Measurements from ENCODE around the gene CALR.
"Not testable (repeated sequence)": the region's sequence is repeated elsewhere in the genome, so short reads cannot be mapped to it uniquely, and the experiment has no call there.

CALR gene

DNA sequence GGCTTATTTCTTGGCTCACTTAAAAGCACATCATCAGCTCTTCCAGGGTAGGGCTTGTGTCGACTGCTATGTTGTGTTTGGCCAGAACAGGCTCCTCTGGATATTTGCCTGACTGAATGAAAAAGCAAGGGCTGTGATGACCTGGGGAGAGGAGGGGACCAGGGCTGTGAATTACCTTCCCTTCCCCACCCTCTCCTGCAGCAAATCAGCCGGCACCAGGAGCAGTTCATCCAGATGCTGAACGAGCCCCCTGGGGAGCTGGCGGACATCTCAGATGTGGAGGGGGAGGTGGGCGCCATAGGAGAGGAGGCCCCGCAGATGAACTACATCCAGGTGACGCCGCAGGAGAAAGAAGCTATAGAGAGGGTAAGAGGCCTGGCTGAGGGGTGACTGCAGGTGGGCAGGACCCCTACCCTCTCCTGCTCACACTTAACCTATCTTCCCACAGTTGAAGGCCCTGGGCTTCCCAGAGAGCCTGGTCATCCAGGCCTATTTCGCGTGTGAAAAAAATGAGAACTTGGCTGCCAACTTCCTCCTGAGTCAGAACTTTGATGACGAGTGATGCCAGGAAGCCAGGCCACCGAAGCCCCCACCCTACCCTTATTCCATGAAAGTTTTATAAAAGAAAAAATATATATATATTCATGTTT lies 14.2 kb downstream of the CALR start:
- no peak for DNase-seq (ENCODE audit: low read depth in 2 of 2, low spot score in 1 of 2)

DNA sequence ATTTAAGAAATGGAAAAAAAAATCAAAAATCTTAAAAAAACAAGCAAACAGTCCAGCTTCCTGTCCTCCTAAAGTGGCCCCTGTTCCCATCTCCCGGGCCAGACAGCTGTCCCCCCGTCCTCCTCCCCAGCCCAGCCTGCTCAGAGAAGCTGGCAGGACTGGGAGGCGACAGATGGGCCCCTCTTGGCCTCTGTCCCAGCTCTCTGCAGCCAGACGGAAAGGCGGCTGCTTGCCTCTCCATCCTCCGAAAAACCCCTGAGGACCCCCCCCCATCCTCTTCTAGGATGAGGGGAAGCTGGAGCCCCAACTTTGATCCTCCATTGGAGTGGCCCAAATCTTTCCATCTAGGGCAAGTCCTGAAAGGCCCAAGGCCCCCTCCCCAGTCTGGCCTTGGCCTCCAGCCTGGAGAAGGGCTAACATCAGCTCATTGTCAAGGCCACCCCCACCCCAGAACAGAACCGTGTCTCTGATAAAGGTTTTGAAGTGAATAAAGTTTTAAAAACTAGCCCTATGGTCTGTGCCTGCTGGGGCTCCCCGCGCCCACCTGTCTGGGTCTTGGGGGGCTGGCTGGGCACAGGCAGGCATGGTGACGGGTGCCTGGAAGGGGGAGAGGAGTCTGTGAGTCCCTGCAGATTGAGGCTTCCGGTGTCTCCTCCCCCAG lies 14.9 kb downstream of the CALR start:
- DNase-seq (ENCODE audit: low read depth in 2 of 2, low spot score in 1 of 2), result no peak

DNA sequence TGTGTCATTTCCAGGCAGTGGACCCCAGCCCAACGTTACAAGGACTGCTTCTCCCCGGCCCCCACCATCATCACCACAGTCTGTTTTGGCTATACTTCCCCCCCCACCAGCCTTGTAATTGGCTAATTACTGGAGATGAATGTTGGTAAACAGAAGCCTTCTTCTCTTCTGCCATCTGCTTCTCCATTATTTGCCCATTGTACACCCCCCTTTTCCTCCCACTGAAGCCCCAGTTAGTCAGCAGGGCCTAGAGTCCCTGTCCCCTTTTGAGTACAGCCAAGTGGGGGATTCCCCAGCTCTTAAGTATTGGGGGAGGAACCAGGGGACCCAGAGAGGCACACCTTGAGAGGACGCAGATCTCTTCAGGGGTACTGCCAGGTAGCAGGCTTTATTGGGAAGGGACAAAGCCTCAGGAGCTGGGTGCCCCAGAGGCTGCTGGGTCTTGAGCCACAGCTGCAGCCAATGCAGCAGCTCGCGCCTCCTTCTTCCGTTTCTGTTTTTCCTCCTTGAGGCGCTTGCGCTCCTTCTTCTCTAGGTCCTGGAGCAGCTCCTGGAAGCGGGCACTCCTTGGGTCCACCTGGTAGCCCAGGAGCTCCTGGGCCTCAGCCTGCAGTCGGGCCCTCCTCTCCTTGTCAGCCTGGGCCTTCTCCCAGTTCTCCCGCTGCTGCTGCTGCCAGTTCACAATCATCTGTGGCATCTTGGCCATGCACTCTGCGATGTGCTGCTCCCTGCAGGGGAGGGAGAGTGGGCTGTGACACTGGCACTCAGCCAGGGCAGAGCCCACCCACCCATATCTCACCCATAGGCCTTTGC lies 15.6 kb downstream of the CALR start:
- no peak for DNase-seq (ENCODE audit: low read depth in 2 of 2, low spot score in 1 of 2)

DNA sequence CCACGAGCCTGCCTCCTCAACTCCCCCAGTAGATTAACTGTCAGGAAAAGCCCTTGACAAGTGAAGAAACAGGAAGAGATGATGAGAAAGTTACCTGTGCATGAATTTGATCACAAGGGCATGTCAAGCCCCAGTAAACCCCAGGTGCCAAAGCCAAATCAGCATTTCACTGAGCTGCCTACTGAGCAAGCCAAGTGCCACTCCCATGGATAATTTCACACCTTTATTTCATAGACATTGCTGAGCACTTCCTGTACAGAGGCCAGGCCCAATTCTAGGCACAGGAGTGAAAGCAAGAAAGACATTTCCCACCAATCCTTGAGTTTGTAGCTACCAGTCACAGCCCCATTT lies 16.2 kb downstream of the CALR start:
- DNase-seq (ENCODE audit: low read depth in 2 of 2, low spot score in 1 of 2), result no peak

DNA sequence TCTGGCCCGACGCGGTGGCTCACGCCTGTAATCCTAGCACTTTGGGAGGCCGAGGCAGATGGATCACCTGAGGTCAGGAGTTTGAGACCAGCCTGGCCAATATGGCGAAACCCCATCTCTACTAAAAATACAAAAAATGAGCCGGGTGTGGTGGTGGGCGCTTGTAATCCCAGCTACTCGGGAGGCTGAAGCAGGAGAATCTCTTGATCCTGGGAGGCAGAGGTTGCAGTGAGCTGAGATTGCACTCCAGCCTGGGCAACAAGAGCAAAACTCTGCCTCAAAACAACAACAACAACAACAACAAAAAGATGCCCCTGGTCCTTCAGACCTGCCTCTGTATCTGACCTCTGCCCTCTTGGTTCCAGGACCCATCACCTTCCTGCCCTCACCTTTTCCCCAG lies 17.2 kb downstream of the CALR start:
- not testable (repeated sequence) for DNase-seq (ENCODE audit: low read depth in 2 of 2, low spot score in 1 of 2)

DNA sequence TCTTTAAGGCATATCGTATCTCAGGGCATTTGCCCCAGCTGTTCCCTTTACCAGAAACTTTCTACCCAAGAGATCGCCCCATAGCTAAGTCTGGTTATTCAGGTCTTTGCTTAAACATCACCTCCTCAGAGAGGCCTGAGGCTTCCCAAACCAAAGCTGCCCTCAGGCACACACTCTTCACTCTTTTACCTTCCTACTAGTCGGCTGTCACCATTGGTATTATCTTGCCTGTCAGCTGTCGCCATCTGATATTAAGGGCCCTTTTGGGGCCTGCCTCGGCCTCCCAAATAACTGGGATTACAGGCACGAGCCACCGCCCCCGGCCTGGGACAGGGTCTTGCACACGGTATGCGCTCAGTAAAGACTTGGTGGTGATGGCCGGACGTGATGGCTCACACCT lies 17.6 kb downstream of the CALR start:
- DNase-seq (ENCODE audit: low read depth in 2 of 2, low spot score in 1 of 2), result no peak

DNA sequence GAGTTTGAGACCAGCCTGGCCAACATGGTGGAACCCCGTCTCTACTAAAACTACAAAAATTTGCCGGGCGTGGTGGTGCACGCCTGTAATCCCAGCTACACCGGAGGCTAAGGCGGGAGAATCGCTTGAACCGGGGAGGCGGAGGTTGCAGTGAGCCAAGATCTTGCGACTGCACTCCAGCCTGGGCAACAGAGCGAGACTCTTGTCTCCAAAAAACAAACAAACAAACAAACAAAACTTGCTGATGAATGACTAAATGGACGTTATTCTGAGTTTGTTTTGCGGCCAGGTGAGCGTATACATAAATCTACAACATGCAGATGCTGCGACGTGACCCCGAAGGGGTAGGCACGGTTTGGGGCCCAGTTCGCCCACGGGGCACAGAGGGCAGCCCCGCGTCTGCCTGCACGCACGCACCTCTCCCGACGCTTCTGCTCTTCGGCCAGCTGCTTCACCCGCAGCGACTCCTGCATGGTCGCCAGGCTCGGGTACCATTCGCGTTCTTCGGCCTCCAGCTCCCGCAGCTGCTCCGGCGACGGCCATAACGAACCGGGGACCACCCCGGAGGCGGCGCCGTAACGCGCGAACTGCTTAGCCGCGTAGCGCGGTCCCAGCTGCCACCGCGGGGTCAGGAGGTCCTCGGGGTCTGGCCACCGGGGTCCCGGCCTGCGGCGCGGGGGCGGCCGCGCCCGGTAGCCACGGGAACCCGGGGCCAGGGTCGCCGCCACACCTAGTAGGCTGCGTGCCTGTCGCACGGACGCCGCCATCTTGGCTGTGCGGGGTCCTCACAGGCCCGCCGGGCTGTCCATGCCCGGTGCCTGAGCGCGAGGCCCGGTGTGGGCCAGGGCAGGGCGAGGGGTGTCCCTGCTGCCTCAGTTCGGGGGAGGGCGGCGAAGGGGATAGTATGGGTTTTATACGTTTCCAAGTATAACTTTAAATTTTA lies 18.3 kb downstream of the CALR start, which contains the start of gene GADD45GIP1:
Gene GADD45GIP1, minus strand, starts transcription at position 778 of the 943 bp plus-strand sequence. Its CDS starts 11 bp downstream, at position 767.
- peak in 1 of 2 donors; percentile 53 for DNase-seq (ENCODE audit: low read depth in 2 of 2, low spot score in 1 of 2)

DNA sequence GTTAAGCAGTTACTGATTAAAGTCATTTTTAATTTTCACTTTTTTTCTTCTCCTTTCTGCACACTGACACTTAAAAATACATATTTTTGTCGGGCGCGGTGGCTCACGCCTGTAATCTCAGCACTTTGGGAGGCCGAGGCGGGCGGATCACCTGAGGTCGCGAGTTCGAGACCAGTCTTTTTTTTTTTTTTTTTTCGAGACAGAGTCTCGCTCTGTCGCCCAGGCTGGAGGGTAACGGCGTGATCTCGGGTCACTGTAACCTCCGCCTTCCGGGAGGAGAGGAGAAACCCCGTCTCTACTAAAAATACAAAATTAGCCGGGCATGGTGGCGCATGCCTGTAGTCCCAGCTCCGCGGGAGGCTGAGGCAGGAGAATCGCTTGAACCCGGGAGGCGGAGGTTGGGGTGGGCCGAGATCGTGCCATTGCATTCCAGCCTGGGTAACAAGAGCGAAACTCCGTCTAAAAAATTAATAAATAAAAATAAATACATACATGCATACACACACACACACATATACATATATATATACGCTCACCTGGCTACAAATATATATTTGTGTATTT lies 19.1 kb downstream of the CALR start:
- DNase-seq (ENCODE audit: low read depth in 2 of 2, low spot score in 1 of 2), result not testable (repeated sequence)

DNA sequence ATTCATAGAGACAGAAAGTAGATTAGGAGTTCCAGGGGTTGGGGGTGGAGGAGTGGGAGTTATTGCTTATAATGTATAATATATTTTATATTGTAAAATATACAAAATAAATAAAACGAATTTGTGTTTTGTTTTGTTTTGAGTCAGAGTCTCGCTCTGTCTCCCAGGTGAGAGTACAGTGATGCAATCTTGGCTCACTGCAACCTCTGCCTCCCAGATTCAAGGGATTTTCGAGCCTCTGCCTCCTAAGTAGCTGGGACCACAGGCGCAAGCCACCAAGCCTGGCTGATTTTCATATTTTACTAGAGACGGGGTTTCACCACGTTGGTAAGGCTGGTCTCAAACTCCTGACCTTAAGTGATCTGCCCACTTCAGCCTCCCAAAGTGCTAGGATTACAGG lies 21.1 kb downstream of the CALR start:
- no peak for DNase-seq (ENCODE audit: low read depth in 2 of 2, low spot score in 1 of 2)

DNA sequence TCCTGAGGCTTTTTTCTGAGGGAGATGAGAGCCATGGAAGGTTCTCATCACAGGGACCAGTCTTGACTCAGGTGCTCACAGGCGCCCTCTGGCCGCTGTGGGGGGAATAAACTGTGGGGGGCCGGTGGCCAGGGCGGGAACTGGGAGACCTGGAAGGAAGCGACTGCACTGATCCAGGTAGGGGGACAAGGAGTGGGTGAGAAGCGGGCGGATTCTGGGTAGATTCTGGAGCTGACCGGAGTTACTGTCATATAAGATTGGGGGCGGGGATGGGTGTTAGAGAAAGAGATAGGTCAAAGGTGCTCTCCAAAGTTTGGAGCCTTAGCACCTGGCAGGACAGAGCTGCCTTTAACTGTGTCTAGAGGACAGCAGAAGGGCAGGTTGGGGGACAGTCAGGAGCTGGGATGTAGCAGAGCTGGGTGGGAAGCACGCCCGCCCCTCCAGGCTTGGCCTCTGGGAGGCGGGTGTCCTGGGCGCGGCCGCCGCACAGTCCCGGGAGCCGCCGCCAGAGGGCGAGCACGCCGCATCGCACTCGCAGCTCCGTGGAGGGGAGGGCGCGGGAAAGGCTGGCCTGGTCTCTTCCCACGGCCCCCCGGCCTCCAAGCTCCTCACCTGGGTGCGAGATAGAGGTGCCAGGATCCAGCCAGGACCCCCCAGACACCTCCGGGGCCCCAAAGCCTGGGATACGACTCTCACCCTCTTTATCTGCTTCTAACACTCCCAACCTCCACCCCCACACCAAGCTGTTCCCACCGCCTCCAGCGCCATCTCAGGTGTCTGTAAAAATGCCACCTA lies 26.8 kb downstream of the CALR start:
- peak; percentile 54 to 59 for DNase-seq (ENCODE audit: low read depth in 2 of 2, low spot score in 1 of 2)

DNA sequence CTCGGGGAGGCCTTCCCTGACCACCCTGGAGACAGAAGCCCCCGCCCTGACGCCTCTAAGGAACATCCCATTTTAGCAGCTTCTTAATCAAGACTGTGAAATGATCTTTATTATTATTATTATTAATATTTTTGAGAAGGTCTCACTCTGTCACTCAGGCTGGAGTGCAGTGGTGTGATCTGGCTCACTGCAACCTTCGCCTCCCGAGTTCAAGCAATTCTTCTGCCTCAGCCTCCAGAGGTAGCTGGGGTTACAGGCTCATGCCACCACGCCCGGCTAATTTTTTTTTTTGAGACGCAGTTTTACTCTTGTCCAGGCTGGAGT lies 27.4 kb downstream of the CALR start:
- no peak for DNase-seq (ENCODE audit: low read depth in 2 of 2, low spot score in 1 of 2)

DNA sequence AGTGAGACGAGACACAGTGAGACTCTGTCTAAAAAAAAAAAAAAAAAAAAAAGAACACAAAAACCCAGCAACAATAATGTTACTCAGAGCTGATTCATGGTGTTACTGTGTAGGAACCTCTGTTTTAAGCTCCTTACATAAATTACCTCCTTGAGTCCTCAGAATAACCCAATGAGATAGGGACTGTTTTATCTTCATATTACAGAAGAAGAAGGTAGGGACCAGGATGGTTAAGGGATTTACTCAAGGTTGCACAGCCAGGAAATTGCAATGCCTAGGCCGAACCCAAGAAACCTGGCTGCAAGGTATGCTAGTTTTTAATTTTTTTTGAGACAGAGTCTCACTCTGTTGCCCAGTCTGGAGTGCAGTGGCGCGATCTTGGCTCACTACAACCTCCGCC lies 29.5 kb downstream of the CALR start:
- no peak for DNase-seq (ENCODE audit: low read depth in 2 of 2, low spot score in 1 of 2)

DNA sequence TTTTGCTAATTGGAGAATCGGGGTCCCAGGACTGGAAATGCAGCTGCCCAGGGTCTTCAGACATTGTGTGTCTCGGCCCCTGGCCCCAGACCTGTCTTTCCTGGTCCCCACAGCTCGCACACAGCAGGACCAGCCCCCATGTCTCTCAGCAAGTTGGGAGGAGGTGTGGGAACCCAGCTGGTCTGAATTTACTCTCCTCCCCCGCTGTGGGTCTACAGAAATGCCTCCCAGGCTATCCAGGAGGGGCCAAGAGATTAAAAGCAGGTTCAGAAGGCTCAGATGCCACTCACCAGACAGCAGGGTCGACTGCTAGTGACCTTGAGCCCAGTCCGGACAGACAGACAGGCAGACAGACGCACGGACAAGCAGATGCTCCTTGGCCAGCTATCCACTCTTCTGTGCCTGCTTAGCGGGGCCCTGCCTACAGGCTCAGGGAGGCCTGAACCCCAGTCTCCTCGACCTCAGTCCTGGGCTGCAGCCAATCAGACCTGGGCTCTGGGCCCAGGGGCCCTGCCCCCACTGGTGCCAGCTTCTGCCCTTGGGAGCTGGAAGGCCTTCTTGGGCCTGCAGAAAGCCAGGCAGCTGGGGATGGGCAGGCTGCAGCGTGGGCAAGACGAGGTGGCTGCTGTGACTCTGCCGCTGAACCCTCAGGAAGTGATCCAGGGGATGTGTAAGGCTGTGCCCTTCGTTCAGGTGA lies 31.0 kb downstream of the CALR start, which contains the start of gene DAND5:
Gene DAND5, plus strand, starts transcription at position 285 of the 697 bp plus-strand sequence. Its CDS starts 85 bp downstream, at position 370.
- no peak for DNase-seq (ENCODE audit: low read depth in 2 of 2, low spot score in 1 of 2)

DNA sequence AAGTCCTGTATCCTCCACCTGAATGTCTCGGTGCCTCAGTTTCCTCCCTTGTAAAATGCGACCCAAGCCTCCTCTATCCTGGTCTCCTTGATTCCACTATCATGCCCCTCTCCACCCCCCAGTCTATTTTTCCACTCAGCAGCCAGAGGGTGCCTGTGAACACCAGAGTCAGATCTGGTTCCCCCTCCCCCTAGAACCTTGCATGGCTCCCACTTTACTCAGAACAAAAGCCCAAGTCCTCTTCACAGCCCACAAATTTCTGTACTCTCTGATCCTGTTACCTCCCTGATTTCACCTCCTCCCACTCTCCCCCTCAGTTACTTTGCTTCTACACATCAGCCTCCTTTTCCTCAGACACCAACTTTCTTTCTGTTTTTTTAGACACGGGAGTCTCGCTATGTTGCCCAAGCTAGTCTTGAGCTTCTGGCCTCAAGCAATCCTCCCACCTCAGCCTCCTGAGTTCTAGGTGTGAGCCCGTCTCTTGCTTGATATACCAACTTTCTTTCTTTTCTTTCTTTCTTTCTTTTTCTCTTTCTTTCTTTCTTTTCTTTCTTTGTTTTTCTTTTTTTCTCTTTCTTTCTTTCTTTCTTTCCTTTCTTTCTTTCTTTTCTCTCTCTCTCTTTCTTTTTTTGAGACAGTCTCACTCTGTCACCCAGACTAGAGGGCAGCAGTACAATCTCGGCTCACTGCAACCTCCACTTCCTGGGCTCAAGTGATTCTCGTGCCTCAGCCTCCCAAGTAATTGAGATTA lies 31.8 kb downstream of the CALR start:
- DNase-seq (ENCODE audit: low read depth in 2 of 2, low spot score in 1 of 2), result no peak

DNA sequence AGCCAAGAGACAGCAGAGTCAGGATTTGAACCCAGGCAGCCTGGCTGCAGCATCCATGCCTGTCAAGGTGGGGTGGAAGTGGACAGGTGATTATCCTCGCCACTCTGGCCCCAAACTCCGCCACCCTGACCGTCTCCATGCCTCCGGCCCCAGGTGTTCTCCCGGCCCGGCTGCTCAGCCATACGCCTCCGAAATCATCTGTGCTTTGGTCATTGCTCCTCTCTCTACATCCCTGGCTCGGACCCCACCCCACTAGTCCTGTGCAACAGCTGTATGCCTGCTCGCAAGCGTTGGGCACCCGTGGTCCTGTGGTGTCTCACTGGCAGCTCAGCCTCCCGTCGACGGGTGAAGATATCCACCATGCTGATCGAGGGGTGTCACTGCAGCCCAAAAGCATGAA lies 34.8 kb downstream of the CALR start:
- no peak for DNase-seq (ENCODE audit: low read depth in 2 of 2, low spot score in 1 of 2)

DNA sequence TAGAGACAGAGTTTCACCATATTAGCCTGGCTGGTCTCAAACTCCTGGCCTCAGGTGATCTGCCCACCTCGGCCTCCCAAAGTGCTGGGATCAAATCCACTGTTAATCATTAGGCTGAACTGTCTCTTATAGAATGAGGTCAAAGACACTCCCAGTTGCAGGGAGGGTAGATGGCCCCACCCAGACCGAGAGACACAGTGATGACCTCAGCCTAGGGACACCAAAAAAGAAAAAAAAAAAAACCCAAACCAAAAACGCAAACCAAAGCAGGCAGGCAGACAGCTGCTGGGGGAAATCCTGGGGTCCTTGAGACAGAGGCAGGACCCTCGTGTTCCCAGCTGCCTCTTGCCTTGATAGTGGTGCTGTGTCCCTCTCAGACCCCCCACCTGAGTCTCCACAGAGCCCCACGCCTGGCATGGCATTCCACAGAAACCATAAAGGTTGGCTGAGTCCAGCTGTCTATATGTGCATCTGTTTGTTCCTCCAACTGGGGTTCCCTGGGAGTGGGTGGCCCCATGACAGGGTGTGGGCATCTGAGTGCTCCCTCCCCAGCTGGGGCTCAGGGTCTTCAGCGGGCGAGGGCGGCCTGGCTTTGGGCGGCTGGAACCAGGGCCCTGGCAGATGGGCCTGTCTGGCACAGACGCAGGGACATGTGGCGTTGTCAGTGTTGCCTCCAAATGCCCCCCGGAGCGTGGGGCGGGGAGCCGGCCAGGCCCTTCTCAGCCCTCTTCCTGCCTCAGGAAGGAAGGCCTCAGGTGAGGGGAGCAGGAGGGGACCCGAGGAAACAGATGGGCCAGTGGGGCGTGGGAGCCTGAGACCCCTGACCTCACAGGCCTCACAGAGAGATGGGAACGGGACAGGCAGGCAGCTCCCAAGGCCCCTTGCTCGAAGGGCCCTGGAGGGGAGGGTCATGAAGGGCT lies 36.2 kb downstream of the CALR start:
- no peak for DNase-seq (ENCODE audit: low read depth in 2 of 2, low spot score in 1 of 2)

DNA sequence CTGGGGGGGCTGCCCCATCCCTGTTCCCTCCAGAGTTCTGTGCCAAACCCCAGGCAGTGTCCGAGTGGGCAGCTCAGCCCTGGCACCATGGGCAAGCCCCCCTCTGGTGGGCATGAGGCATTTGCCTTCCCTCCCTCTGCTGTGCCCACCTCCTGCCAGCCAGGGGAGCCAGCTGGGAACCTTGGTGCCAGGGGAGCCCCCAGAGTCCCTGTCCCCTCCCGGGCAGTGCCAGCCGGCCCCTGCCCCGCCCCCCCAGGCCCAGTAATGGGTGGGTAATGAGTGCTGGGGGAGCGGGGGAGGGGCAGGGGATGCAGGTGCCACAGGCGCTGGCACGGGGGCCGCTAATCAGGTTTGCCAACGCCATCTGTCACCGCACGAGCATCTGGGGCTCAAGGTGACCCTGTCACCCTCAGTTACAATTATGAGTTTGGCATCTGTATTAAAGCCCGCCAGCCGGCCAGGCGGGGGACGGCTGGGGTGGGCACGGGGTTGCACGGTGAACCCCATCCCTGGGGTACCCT lies 36.9 kb downstream of the CALR start:
- DNase-seq (ENCODE audit: low read depth in 2 of 2, low spot score in 1 of 2), result no peak
